ENCODE measurements around the gene COX8A.

GRCh38 chr11:64014356-64014755 lies 39.9 kb downstream of the COX8A start:
- TF ChIP-seq POLR2A (IDR thresholded peaks at IDR 0.05), result no peak
- TF ChIP-seq, protein P1, sequence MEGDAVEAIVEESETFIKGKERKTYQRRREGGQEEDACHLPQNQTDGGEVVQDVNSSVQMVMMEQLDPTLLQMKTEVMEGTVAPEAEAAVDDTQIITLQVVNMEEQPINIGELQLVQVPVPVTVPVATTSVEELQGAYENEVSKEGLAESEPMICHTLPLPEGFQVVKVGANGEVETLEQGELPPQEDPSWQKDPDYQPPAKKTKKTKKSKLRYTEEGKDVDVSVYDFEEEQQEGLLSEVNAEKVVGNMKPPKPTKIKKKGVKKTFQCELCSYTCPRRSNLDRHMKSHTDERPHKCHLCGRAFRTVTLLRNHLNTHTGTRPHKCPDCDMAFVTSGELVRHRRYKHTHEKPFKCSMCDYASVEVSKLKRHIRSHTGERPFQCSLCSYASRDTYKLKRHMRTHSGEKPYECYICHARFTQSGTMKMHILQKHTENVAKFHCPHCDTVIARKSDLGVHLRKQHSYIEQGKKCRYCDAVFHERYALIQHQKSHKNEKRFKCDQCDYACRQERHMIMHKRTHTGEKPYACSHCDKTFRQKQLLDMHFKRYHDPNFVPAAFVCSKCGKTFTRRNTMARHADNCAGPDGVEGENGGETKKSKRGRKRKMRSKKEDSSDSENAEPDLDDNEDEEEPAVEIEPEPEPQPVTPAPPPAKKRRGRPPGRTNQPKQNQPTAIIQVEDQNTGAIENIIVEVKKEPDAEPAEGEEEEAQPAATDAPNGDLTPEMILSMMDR (IDR thresholded peaks at IDR 0.05), result no peak
